CD4-positive, alpha-beta T cell treated with Interleukin-17A for 1 hour (primary cell): Measurements from ENCODE around the gene DCK.
A peak's percentile ranks its signal among the peaks of the same experiment; 100 is the strongest.
"Not testable (repeated sequence)": the region's sequence is repeated elsewhere in the genome, so short reads cannot be mapped to it uniquely, and the experiment has no call there.

Experiments used
- DNase-seq: peaks from one replicate; pipeline ENCODE4 v3.0.0-alpha.2; 2020

DCK gene

GRCh38 chr4:70993181-70994068 is at the start of gene DCK:
Gene DCK (plus strand): TSS chr4:70993649. CDS start chr4:70993836, 187 bp downstream.
- peak; percentile 84 for DNase-seq

GRCh38 chr4:70945046-70945445 is 48.4 kb upstream of the DCK start:
- DNase-seq: no peak

GRCh38 chr4:70945452-70946055 is 47.9 kb upstream of the DCK start:
- no peak for DNase-seq

GRCh38 chr4:70946939-70947338 is 46.5 kb upstream of the DCK start:
- no peak for DNase-seq

- no peak for DNase-seq
Observed at GRCh38 chr4:70948665-70949260, 44.7 kb upstream of the DCK start.

GRCh38 chr4:70954032-70954431 is 39.4 kb upstream of the DCK start:
- no peak for DNase-seq

- no peak for DNase-seq
Observed at GRCh38 chr4:70956549-70957210, 36.8 kb upstream of the DCK start.

GRCh38 chr4:70958681-70959080 is 34.8 kb upstream of the DCK start:
- no peak for DNase-seq

GRCh38 chr4:70969076-70969475 is 24.4 kb upstream of the DCK start:
- DNase-seq: no peak

- no peak for DNase-seq
Observed at GRCh38 chr4:70976252-70976651, 17.2 kb upstream of the DCK start.

GRCh38 chr4:70979445-70980008 is 13.9 kb upstream of the DCK start:
- no peak for DNase-seq

GRCh38 chr4:70980196-70980595 is 13.3 kb upstream of the DCK start:
- no peak for DNase-seq

- no peak for DNase-seq
Observed at GRCh38 chr4:70984106-70984505, 9.3 kb upstream of the DCK start.

GRCh38 chr4:70984589-70984988 is 8.9 kb upstream of the DCK start:
- DNase-seq: peak; percentile 36

- DNase-seq: no peak
Observed at GRCh38 chr4:70991596-70991995, 1.9 kb upstream of the DCK start.

- DNase-seq: no peak
Observed at GRCh38 chr4:70992391-70992881, 1.0 kb upstream of the DCK start.

GRCh38 chr4:70994069-70994366 is 569 bp downstream of the DCK start:
- DNase-seq: no peak

- peak; percentile 24 for DNase-seq
Observed at GRCh38 chr4:70994387-70995099, 1.1 kb downstream of the DCK start.

GRCh38 chr4:70996018-70996360 is 2.5 kb downstream of the DCK start:
- DNase-seq: no peak

- no peak for DNase-seq
Observed at GRCh38 chr4:70997036-70997435, 3.6 kb downstream of the DCK start.

- DNase-seq: no peak
Observed at GRCh38 chr4:70997546-70997945, 4.1 kb downstream of the DCK start.

- DNase-seq: not testable (repeated sequence)
Observed at GRCh38 chr4:70999639-71000038, 6.2 kb downstream of the DCK start.

- not testable (repeated sequence) for DNase-seq
Observed at GRCh38 chr4:71001363-71001762, 7.9 kb downstream of the DCK start.
